ENCODE measurements around the gene MLST8. TPM values are rescaled to one million over a fixed set of nuclear protein-coding genes. Genes with fewer than 3 reads are reported as not detected.
"Not testable (repeated sequence)": the region's sequence is repeated elsewhere in the genome, so short reads cannot be mapped to it uniquely, and the experiment has no call there.

MLST8 gene
- total RNA-seq, 1 donor from 2014 or later = 32.1 TPM

DNA sequence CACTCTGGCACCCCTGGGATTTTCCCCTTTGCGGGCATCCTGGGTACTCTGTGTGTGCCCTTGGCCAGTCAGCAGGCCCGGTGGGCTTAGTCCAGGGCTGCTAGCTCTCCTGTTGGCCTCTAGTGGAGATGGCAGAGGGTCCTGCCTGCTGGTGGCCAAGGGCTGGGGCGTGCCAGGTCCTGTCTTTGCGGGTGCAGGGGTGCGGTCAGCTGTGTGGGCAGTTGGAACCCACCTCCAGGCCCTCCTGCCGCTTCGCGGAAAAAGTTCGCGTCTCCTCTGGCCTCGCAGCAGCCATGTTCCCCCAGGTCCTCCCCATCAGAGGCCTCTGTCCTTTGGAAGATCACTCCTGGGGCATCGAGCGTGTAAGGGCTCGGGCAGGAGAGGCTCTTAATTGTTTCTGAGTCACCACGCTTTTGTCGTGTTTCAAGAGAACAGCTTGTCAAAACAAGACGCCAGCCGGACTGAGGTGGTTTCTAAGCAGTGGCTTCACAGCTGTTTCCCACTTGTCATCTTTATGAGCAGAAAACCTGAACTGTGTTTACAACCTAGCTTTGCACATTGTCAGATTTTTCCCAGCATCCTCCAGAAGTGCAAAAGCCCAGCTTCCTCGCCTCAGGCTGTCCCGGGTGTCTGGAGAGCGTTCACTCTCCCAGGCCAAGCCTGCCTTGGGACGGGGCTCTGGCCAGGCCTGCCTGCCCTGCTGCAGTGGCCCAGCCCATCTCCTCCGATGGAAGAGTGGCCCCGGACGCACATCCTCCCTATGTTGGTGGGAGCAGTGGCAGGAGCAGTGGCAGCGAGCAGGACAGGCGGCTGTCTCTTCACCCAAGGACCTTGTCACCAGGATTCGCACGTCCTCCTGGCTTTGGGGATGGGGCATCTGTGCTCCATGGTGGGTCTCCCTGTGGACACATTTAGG, 26.0 kb downstream of the MLST8 start:
- DNase-seq (ENCODE audit: low read depth, low spot score) = no peak

DNA sequence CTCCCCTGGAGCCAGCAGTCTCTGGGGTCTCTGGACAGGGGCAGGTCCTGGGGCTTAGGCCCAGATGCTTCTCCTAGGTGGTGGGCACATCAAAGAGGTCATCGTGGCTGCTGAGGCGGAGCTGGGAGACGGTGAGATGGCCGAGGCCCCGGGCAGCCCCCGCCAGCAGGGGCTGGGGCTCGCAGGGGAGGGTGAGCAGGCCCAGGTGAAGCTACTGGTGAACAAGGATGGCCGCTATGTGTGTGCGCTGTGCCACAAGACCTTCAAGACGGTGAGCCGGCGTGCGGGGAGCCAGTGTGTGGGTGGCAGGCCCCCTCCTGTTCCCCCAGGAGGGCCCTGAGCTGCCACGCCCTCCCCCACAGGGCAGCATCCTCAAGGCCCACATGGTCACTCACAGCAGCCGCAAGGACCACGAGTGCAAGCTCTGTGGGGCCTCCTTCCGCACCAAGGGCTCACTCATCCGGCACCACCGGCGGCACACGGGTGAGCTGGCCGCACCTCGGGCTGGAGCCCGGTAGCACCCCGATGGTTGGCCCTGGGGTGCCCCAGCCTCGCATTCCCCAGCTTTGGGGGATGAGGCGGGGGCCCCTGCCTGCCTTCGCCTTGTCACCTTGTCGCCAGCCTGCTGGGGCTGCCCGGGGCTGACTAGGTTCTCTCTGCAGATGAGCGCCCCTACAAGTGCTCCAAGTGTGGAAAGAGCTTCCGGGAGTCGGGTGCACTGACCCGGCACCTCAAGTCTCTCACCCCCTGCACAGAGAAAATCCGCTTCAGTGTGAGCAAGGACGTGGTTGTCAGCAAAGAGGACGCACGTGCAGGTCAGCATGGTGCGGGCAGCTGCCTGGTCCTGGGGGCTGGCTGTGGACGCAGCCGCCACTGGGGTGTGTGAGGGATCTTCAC, 27.1 kb downstream of the MLST8 start:
- DNase-seq (ENCODE audit: low read depth, low spot score) = no peak

DNA sequence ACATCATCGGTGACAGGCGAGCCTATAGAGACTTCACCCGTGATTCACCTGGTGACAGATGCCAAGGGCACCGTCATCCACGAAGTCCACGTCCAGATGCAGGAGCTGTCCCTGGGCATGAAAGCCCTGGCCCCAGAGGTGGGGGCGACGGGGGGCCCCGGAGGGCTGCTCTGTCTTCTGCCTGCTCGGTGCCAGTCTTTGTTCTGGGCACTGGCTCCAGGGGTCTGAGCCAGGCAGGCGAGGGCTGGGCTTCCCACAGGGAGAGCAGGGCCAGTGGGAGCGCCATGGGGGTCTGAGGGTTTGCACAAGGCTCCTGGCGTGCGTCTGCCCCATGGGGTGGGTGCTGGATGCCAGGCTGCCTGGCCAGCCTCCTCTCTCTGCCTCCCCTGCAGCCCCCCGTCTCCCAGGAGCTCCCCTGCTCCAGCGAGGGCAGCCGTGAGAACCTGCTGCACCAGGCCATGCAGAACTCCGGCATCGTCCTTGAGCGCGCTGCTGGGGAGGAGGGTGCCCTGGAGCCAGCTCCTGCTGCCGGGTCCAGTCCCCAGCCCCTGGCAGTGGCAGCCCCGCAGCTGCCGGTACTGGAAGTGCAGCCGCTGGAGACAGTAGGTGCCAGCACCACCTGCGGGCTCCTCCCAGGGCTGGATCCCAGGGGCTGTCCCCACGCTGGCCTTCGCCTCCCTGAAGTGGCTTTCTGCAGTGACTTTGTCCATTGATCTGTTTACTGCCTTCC, 28.0 kb downstream of the MLST8 start:
- no peak for DNase-seq (ENCODE audit: low read depth, low spot score)

DNA sequence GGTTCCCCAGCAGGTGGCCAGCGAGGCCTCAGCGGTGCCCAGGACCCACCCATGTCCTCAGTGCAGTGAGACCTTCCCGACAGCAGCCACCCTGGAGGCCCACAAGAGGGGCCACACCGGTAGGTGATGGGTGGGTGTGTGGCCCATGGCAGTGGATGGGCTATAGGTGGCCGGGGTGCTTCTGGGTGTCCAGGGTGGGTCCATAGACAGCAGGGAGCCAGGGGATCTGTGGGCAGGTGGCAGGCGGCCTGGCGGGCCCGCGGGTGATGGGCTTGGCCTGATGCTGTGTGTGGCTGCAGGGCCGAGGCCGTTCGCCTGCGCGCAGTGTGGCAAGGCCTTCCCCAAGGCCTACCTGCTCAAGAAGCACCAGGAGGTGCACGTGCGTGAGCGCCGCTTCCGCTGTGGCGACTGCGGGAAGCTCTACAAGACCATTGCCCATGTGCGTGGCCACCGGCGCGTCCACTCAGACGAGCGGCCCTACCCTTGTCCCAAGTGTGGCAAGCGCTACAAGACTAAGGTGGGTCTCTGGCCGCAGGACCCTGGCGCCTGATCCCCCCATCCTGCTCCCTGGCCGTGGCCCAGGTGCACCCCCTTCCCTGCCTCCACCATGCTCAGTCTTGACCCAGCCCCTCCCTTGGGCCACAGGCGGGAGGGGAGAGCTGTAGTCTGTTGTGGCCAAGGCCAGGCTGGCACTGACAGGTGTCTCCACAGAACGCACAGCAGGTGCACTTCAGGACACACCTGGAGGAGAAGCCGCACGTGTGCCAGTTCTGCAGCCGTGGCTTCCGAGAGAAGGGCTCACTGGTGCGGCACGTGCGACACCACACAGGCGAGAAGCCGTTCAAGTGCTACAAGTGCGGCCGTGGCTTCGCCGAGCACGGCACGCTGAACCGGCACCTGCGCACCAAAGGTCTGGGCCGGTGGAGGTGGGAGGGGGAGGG, 28.9 kb downstream of the MLST8 start:
- DNase-seq (ENCODE audit: low read depth, low spot score) = no peak

DNA sequence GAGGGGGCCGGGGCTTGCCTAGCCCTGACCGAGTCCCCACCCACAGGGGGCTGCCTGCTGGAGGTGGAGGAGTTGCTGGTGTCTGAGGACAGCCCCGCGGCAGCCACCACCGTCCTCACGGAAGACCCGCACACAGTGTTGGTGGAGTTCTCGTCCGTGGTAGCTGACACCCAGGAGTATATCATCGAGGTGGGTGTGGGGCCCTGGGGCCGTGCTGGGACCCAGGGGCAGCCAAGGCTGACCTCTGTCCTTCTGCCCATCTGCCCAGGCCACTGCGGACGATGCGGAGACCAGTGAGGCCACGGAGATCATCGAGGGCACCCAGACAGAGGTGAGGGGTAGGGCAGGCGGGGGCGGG, 29.5 kb downstream of the MLST8 start:
- DNase-seq (ENCODE audit: low read depth, low spot score) = no peak

DNA sequence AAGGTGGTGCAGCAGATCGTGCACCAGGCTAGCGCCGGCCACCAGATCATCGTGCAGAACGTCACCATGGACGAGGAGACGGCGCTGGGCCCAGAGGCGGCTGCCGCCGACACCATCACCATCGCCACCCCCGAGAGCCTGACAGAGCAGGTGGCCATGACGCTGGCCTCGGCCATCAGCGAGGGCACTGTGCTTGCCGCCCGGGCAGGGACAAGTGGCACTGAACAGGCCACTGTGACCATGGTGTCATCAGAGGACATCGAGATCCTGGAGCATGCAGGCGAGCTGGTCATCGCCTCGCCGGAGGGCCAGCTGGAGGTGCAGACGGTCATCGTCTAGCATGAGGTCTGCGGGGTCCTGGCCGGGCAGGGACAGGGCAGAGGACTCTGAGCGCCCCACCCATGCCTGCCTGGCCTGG, 30.0 kb downstream of the MLST8 start:
- no peak for DNase-seq (ENCODE audit: low read depth, low spot score)

DNA sequence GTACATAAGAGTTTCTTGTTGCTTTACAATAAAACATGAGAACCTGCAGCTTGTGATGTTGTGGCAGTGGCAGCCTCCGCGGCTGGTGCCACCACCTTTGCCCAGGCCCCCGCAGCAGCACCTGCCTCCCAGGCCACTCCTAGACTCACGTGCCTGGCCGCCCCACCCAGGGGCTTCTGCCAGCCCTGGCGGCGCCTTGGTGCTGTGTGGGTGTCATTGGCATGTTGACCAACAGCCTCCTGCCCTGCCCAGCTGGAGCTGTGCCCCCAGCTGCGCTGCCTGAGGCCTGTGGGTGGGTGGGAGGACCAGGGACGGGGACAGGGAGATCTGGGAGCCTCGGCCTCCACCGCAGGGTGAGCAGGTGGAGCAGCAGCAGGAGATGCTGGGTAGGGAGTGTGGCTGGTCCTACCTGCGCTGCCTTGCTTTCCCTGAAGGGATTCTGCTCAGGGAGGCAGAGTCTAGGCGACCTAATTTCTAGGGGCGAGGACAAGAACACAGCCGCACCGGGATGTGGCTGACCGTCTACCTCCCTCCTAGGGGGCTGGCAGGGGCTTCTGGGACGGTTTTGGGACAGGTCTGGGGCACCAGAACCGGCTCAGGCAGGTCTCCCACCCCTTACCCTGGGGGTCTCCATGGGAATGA, 30.6 kb downstream of the MLST8 start:
- DNase-seq (ENCODE audit: low read depth, low spot score) = no peak

DNA sequence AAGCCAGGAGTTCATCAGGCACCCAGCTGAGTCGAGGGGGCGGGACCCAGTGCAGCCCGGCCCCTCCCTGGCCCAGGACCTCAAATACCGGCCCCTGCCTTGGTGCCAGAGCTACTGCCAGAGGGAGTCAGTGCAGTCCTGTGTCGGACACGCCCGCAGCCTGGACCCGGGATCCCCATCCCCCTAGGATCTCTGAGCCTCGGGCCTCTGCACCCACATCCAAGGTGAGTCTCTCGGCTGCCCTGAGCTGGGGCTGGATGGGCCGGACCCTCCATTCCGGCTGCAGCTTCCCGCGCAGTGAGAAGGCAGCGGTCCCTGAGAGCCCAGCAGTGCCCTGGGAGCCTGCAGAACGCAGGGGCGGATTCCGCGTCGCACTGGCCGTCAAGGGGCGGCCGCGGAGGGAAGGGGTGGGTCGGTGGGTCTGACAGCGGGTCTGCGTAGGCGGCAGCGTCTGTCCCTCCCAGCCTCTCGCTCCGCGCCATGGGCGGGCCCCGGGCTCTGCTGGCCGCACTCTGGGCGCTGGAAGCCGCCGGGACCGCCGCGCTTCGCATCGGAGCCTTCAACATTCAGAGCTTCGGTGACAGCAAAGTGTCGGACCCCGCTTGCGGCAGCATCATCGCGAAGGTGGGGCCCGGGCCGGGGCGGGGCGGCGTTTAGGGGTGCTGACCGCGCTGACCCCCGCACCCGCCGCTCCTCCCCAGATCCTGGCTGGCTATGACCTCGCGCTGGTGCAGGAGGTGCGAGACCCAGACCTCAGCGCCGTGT, 31.3 kb downstream of the MLST8 start, which contains the start of gene DNASE1L2:
Gene DNASE1L2 (plus strand): TSS at position 108 of the 765 bp plus-strand sequence. CDS start 373 bp downstream, at position 481.
- DNase-seq (ENCODE audit: low read depth, low spot score) = no peak

DNA sequence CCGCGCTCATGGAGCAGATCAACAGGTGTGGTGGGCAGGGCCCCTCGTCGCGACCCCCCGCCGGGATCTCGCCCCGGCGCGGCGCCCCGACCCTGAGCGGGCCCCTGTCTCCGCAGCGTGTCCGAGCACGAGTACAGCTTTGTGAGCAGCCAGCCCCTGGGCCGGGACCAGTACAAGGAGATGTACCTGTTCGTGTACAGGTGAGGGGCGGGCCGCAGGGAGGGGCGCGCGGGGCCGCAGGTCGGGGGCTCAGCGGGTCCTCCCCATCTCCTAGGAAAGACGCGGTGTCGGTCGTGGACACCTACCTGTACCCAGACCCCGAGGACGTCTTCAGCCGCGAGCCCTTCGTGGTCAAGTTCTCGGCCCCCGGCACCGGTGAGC, 31.8 kb downstream of the MLST8 start:
- DNase-seq (ENCODE audit: low read depth, low spot score) = no peak

DNA sequence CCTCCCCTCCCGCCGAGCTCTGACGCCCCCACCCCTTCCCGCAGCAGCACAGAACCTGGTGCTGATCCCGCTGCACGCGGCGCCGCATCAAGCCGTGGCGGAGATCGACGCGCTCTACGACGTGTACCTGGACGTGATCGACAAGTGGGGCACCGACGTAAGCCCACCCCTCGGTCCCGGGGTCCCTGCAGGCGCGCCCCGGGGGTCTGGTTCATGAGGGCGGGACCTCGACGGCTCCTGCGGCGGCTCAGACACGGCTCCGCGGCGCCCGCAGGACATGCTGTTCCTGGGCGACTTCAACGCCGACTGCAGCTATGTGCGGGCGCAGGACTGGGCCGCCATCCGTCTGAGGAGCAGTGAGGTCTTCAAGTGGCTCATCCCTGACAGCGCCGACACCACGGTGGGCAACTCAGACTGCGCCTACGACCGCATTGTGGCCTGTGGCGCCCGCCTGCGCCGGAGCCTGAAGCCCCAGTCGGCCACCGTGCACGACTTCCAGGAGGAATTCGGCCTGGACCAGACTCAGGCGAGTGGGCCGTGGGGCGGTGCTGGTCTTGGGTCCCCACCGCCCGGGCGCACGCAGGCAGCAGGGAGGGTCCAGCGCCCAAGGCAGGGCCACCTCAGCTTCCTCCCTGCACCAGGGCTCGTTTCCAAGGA, 32.4 kb downstream of the MLST8 start:
- DNase-seq (ENCODE audit: low read depth, low spot score) = no peak

DNA sequence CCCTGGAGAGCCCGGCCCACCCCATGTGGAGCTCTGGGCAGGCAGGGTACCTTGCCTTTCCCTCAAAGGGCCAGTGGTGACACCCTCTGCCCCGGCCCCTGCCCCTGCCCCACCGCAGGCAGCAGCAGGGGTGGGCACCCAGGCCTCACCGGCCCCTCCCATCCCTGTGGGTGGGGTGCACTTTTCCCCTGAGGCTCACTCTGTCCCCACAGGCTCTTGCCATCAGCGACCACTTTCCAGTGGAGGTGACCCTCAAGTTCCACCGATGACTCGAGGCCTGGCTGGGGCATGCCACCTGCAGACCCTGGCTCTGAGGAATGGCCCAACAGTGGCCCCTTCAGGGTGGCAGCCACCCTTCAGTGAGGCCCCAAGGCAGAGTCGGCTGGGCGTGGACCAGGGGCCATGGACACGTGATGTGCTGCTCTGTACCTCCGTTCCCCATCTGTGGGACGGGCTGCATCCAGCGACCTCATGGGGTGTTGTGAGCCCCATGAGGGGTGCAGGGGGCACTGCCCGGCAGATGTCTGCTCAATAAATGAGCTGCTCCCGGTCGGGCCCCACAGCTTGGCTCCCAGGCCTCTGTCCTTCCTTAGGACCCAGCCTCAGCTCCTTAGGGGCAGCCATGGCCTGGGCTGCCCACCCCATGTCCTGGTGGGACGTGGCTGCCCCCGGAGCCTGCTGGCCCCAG, 33.0 kb downstream of the MLST8 start:
- DNase-seq (ENCODE audit: low read depth, low spot score) = no peak

DNA sequence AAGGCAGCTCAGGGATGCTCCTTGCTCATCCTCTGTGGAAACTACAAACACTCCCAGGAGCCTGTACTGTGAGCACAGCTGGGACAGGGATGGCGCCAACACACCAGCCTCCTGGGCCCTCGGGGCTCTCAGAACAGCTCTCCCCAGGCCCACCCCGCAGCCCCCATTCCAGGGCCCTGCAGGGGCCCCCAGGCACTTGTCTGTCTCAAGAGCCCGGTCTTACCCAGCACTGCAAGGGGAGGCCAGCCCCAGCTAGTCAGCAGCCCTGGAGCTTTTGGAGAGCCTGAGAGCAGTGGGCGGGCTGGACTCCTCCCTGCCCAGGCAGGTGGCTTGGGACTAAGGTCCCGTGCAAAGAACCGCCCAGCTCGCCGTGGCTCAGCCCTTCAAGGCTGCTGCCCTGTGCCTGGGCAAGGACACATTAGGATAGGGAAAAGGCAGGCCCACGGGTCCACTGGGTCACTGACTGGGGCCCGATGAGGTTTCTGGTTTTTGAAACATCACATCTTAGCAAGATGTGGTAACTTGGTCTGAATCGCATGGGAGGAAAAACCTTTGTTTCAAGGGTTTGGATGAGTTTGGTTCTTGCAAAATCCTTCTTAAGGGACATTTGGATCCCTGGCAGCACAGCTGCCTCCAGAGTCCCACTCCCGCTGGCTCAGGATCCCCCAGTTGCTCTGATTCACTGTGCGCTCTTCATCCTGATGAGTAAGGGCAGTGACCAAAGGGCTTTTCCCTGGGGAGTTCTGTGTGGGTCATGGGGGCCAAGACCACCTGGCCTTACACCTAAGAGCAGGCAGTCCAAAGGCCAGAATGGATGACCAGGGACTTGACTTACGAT, 33.8 kb downstream of the MLST8 start:
- DNase-seq (ENCODE audit: low read depth, low spot score) = no peak

DNA sequence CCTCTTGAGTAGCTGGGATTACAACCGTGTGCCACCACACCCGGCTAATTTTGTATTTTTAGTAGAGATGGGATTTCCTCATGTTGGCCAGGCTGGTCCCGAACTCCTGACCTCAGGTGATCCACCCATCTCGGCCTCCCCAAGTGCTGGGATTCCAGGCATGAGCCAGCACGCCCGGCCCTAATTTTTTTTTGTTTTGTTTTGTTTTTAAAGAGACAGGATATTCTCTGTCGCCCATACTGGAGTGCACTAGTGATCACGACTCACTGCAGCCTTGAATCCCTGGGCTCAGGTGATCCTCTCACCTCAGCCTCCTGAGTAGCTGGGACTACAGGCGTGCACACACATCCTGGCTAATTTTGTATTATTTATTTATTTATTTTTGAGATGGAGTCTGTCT, 35.1 kb downstream of the MLST8 start:
- DNase-seq (ENCODE audit: low read depth, low spot score) = not testable (repeated sequence)

DNA sequence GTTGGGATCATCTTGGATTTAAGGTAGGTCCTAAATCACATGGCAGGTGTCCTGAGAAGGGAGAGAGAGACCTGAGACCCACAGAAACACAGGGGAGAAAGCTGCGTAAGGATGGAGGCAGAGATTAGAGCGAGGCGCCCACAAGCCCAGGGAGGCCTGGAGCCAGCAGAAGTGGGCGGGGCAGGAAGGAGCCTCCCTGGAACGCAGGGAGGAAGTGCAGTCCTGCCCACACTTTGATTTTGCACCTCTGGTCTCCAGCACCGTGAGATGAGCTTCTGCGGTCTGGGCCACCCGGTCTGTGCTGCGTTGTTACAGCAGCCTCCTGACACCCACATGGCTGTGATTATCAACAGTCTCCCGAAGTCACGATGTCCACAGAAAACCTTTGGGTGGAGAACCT, 37.3 kb downstream of the MLST8 start:
- no peak for DNase-seq (ENCODE audit: low read depth, low spot score)

DNA sequence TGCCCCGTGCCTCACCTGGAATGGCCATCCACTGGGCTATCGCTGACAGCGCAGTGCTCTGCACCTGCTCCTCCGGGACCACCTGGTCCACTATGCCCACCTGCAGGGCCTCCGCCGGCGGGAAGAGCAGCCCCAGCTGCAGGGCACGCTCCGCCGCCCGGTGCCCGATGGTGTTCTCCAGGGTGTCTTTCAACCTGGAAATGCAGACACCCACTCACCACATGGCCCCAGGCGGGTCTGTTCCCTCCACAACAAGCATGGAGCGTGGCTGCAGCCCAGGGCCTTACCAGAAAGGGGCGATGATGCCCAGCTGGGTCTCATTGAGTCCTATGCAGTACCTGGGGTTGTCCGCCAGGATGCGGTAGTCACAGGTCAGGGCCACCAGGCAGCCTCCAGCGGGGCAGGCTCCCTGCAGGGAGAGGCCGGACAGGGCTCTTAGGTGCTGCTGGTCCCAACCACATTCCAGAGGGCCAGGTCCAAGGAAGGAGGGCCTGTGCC, 37.8 kb downstream of the MLST8 start:
- DNase-seq (ENCODE audit: low read depth, low spot score) = no peak

DNA sequence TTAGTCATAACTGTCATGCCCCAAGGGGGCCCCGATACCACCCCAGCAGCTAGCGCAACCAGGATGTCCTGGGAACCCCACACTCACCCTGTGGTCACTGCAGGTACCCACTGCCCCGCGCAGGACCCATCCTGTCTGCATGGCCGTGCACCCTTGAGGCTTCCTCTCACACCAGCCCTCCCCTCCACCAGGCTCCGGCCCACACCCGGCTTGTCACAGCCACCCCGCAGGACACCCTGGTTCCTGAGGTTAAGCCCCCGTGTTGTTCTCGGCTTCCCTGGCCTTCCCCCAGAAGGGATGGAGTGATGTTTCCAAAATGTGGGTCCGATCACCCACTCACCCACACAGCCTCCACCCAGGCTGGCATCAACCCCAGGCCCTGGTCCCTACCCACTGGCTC, 38.5 kb downstream of the MLST8 start:
- DNase-seq (ENCODE audit: low read depth, low spot score) = no peak

DNA sequence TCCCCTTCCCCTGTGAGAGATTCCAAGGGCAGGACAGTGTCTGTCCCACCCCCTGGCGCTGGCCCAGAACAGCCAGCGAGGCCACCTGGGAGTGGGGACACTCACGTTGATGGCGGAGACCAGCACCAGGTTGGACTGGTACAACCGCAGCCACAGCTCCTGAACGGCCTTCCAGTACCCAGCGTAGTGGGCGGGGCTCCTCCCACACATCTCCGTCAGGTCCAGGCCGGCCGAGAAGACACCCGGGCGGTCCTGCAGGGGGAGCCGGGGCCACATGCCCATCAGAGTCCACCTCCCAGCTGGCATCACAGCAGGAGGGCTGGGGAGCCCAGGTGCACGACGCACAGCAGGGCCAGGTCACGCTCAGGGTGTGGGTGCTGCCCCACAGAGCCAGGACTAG, 39.0 kb downstream of the MLST8 start:
- no peak for DNase-seq (ENCODE audit: low read depth, low spot score)
